Activated T-cell treated with anti-CD3 and anti-CD28 coated beads, Interleukin-2, amount 50 U/mL, for 4 hours (primary cell): ENCODE results near the gene SPOCK1. TPM values are rescaled to one million over a fixed set of nuclear protein-coding genes. Genes with fewer than 3 reads are reported as not detected.

Experiments
- ATAC-seq, 2 donors: fragments of 200-7000 bp; cut with Tn5 transposase; one replicate each; pipeline ENCODE4 v1.10.0; 2021
- DNase-seq: peaks from one replicate; pipeline ENCODE4 v3.0.0-alpha.2; 2020
- H3K27me3 Mint-ChIP-seq: one replicate; pipeline ENCODE4 v1.8.0; 2021; ENCODE audit warnings: low read depth, mixed read lengths
- H3K36me3 Mint-ChIP-seq: one replicate; pipeline ENCODE4 v1.8.0; 2022; ENCODE audit warnings: mixed read lengths; ENCODE audit not compliant: insufficient read depth
- H3K4me1 Mint-ChIP-seq: one replicate; pipeline ENCODE4 v1.8.0; 2021; ENCODE audit warnings: low read depth, mixed read lengths
- H3K4me3 Mint-ChIP-seq: one replicate; pipeline ENCODE4 v1.8.0; 2021; ENCODE audit warnings: mild to moderate bottlenecking, moderate library complexity, mixed read lengths
- H3K9me3 Mint-ChIP-seq: one replicate; pipeline ENCODE4 v1.8.0; 2021; ENCODE audit warnings: mixed read lengths
- total RNA-seq, 3 donors: library from RNA; stranded (reverse); gene quantifications; one replicate each; pipeline ENCODE4 v1.2.1, GENCODE V29; 2021

Gene SPOCK1
- total RNA-seq, 3 donors from 2014 or later: not detected

- H3K27me3 Mint-ChIP-seq: peaks cover 2% of the 10 kb centered on the region
- H3K36me3 Mint-ChIP-seq: no peaks in the 10 kb centered on the region
- no peak for ATAC-seq
- H3K4me1 Mint-ChIP-seq: no peaks in the 10 kb centered on the region
- no peak for DNase-seq
- H3K4me3 Mint-ChIP-seq: no peak overlapping the region
- H3K9me3 Mint-ChIP-seq: no peaks in the 10 kb centered on the region
Observed at GRCh38 chr5:137361280-137361679, 137.8 kb downstream of the SPOCK1 start.

GRCh38 chr5:137360607-137361006 is 138.5 kb downstream of the SPOCK1 start:
- Mint-ChIP-seq H3K36me3 (no peaks in the 10 kb centered on the region), H3K9me3 (no peaks in the 10 kb centered on the region), H3K27me3 (no peaks in the 10 kb centered on the region), H3K4me1 (no peaks in the 10 kb centered on the region), H3K4me3 (no peak overlapping the region)
- no peak for ATAC-seq
- DNase-seq: no peak

GRCh38 chr5:137359941-137360340 is 139.2 kb downstream of the SPOCK1 start:
- Mint-ChIP-seq H3K27me3 (no peaks in the 10 kb centered on the region), H3K4me3 (no peak overlapping the region), H3K9me3 (no peaks in the 10 kb centered on the region), H3K4me1 (no peaks in the 10 kb centered on the region), H3K36me3 (no peaks in the 10 kb centered on the region)
- ATAC-seq: no peak
- no peak for DNase-seq

GRCh38 chr5:137357436-137357835 is 141.7 kb downstream of the SPOCK1 start:
- Mint-ChIP-seq H3K36me3 (no peaks in the 10 kb centered on the region), H3K4me1 (no peaks in the 10 kb centered on the region), H3K9me3 (no peaks in the 10 kb centered on the region), H3K4me3 (no peak overlapping the region), H3K27me3 (peaks cover 3% of the 10 kb centered on the region)
- ATAC-seq (no peak), DNase-seq (no peak)

GRCh38 chr5:137356127-137356526 is 143.0 kb downstream of the SPOCK1 start:
- DNase-seq (no peak), ATAC-seq (no peak)
- Mint-ChIP-seq H3K36me3 (no peaks in the 10 kb centered on the region), H3K27me3 (peaks cover 3% of the 10 kb centered on the region), H3K9me3 (no peaks in the 10 kb centered on the region), H3K4me1 (no peaks in the 10 kb centered on the region), H3K4me3 (no peak overlapping the region)

GRCh38 chr5:137355708-137356107 is 143.4 kb downstream of the SPOCK1 start:
- Mint-ChIP-seq H3K9me3 (no peaks in the 10 kb centered on the region), H3K4me3 (no peak overlapping the region), H3K36me3 (no peaks in the 10 kb centered on the region), H3K4me1 (no peaks in the 10 kb centered on the region), H3K27me3 (peaks cover 3% of the 10 kb centered on the region)
- no peak for DNase-seq
- no peak for ATAC-seq

- Mint-ChIP-seq H3K4me1 (no peaks in the 10 kb centered on the region), H3K36me3 (no peaks in the 10 kb centered on the region), H3K4me3 (no peak overlapping the region), H3K9me3 (no peaks in the 10 kb centered on the region), H3K27me3 (peaks cover 3% of the 10 kb centered on the region)
- no peak for DNase-seq
- ATAC-seq: no peak
Observed at GRCh38 chr5:137352095-137352494, 147.0 kb downstream of the SPOCK1 start.

GRCh38 chr5:137350791-137351190 is 148.3 kb downstream of the SPOCK1 start:
- H3K36me3 Mint-ChIP-seq: no peaks in the 10 kb centered on the region
- no peak overlapping the region for H3K4me3 Mint-ChIP-seq
- DNase-seq (no peak), ATAC-seq (no peak)
- H3K27me3 Mint-ChIP-seq: peaks cover 3% of the 10 kb centered on the region
- no peaks in the 10 kb centered on the region for H3K9me3 Mint-ChIP-seq
- H3K4me1 Mint-ChIP-seq: no peaks in the 10 kb centered on the region

GRCh38 chr5:137348759-137349158 is 150.4 kb downstream of the SPOCK1 start:
- ATAC-seq (no peak), DNase-seq (no peak)
- Mint-ChIP-seq H3K4me3 (no peak overlapping the region), H3K4me1 (no peaks in the 10 kb centered on the region), H3K9me3 (no peaks in the 10 kb centered on the region), H3K36me3 (no peaks in the 10 kb centered on the region), H3K27me3 (peaks cover 2% of the 10 kb centered on the region)

- no peaks in the 10 kb centered on the region for H3K4me1 Mint-ChIP-seq
- no peak for ATAC-seq
- no peak overlapping the region for H3K4me3 Mint-ChIP-seq
Observed at GRCh38 chr5:137347865-137348264, 151.3 kb downstream of the SPOCK1 start.

GRCh38 chr5:137346281-137346680 is 152.8 kb downstream of the SPOCK1 start:
- Mint-ChIP-seq H3K4me1 (no peaks in the 10 kb centered on the region), H3K4me3 (no peak overlapping the region), H3K27me3 (no peaks in the 10 kb centered on the region), H3K36me3 (no peaks in the 10 kb centered on the region), H3K9me3 (no peaks in the 10 kb centered on the region)
- ATAC-seq (no peak), DNase-seq (no peak)

More at GRCh38 chr5:137347865-137348264, 151.3 kb downstream of the SPOCK1 start:
- H3K27me3 Mint-ChIP-seq: no peaks in the 10 kb centered on the region
- H3K9me3 Mint-ChIP-seq: no peaks in the 10 kb centered on the region
- DNase-seq: no peak
- H3K36me3 Mint-ChIP-seq: no peaks in the 10 kb centered on the region

- DNase-seq: no peak
- Mint-ChIP-seq H3K36me3 (no peaks in the 10 kb centered on the region), H3K27me3 (no peaks in the 10 kb centered on the region), H3K9me3 (no peaks in the 10 kb centered on the region), H3K4me3 (no peak overlapping the region), H3K4me1 (no peaks in the 10 kb centered on the region)
- no peak for ATAC-seq
Observed at GRCh38 chr5:137345396-137345795, 153.7 kb downstream of the SPOCK1 start.

- Mint-ChIP-seq H3K4me3 (no peak overlapping the region), H3K36me3 (no peaks in the 10 kb centered on the region), H3K9me3 (no peaks in the 10 kb centered on the region), H3K4me1 (no peaks in the 10 kb centered on the region), H3K27me3 (no peaks in the 10 kb centered on the region)
- ATAC-seq (no peak), DNase-seq (no peak)
Observed at GRCh38 chr5:137344723-137345322, 154.3 kb downstream of the SPOCK1 start.

- DNase-seq: no peak
- H3K27me3 Mint-ChIP-seq: no peaks in the 10 kb centered on the region
Observed at GRCh38 chr5:137344021-137344420, 155.1 kb downstream of the SPOCK1 start.

GRCh38 chr5:137342764-137343163 is 156.4 kb downstream of the SPOCK1 start:
- DNase-seq: no peak
- ATAC-seq: no peak
- no peaks in the 10 kb centered on the region for H3K36me3 Mint-ChIP-seq
- no peaks in the 10 kb centered on the region for H3K4me1 Mint-ChIP-seq
- H3K27me3 Mint-ChIP-seq: no peaks in the 10 kb centered on the region
- H3K4me3 Mint-ChIP-seq: no peak overlapping the region
- H3K9me3 Mint-ChIP-seq: no peaks in the 10 kb centered on the region

More at GRCh38 chr5:137344021-137344420, 155.1 kb downstream of the SPOCK1 start:
- Mint-ChIP-seq H3K9me3 (no peaks in the 10 kb centered on the region), H3K36me3 (no peaks in the 10 kb centered on the region), H3K4me3 (no peak overlapping the region), H3K4me1 (no peaks in the 10 kb centered on the region)
- no peak for ATAC-seq

- DNase-seq (no peak), ATAC-seq (no peak)
- H3K9me3 Mint-ChIP-seq: no peaks in the 10 kb centered on the region
- H3K4me1 Mint-ChIP-seq: no peaks in the 10 kb centered on the region
- H3K36me3 Mint-ChIP-seq: no peaks in the 10 kb centered on the region
- no peaks in the 10 kb centered on the region for H3K27me3 Mint-ChIP-seq
- no peak overlapping the region for H3K4me3 Mint-ChIP-seq
Observed at GRCh38 chr5:137341831-137342230, 157.3 kb downstream of the SPOCK1 start.
